Naive thymus-derived CD4-positive, alpha-beta T cell (primary cell): ENCODE results near the gene CORO1C. TPM values are rescaled to one million over a fixed set of nuclear protein-coding genes. Genes with fewer than 3 reads are reported as not detected.

Source experiments
- ATAC-seq: fragments of 150-1000 bp; cut with Tn5 transposase; 2 replicates; pipeline ENCODE4 v1.10.0; 2021; ENCODE audit warnings: mild to moderate bottlenecking, moderate library complexity
- CTCF ChIA-PET: fragments of 350-600 bp; sonication (Branson Sonifier 250); formaldehyde crosslinking; loops from one replicate; lab custom pipeline; 2021; ENCODE audit warnings: antibody characterized with exemption; lab: Charles Lee
- POLR2A ChIA-PET: fragments of 350-600 bp; sonication (Branson Sonifier 250); formaldehyde crosslinking; loops from one replicate; lab custom pipeline; 2021; ENCODE audit warnings: antibody characterized with exemption, inconsistent platforms; lab: Charles Lee
- DNase-seq, 9 donors: peaks; one replicate each; pipeline versions ENCODE4 v3.0.0 to v3.0.0-alpha.2; 2020 to 2022; ENCODE audit warnings: mixed read lengths in 1 of 9
- H3K27ac ChIP-seq: one replicate; pipeline ENCODE4 v1.7.0; 2013; ENCODE audit warnings: mild to moderate bottlenecking, low read depth, low read length, moderate library complexity
- H3K27me3 ChIP-seq, 2 donors: one replicate each; pipeline ENCODE4 v1.7.0; 2013; ENCODE audit warnings: low read length in 2 of 2, mild to moderate bottlenecking in 2 of 2, moderate library complexity in 2 of 2; ENCODE audit not compliant: control insufficient read depth in 2 of 2, insufficient read depth in 2 of 2
- H3K36me3 ChIP-seq, 3 experiments: 1 replicate in 2 of 3; 2 replicates in 1 of 3; pipeline ENCODE4 v1.7.0; 2013; ENCODE audit warnings: low read length in 3 of 3, mild to moderate bottlenecking in 3 of 3, moderate library complexity in 1 of 3; ENCODE audit not compliant: insufficient read depth in 3 of 3, control insufficient read depth in 2 of 3
- H3K4me1 ChIP-seq, 2 donors: one replicate each; pipeline ENCODE4 v1.7.0; 2013; ENCODE audit warnings: low read length in 2 of 2, mild to moderate bottlenecking in 2 of 2, moderate library complexity in 1 of 2; ENCODE audit not compliant: control insufficient read depth in 2 of 2, insufficient read depth in 2 of 2
- H3K4me3 ChIP-seq: 2 replicates; pipeline ENCODE4 v1.7.0; 2013; ENCODE audit warnings: mild to moderate bottlenecking, low read length
- H3K9me3 ChIP-seq, 3 experiments: 1 replicate in 2 of 3; 2 replicates in 1 of 3; pipeline ENCODE4 v1.7.0; 2013; ENCODE audit warnings: low read length in 3 of 3; ENCODE audit not compliant: control insufficient read depth in 2 of 3
- H3K27ac Mint-ChIP-seq, 9 donors: one replicate each; pipeline ENCODE4 v1.8.0; 2020 to 2022; ENCODE audit warnings: mixed read lengths in 9 of 9, mild to moderate bottlenecking in 8 of 9, moderate library complexity in 5 of 9, inconsistent platforms in 2 of 9
- H3K27me3 Mint-ChIP-seq, 5 donors: one replicate each; pipeline ENCODE4 v1.8.0; 2021 to 2022; ENCODE audit warnings: mixed read lengths in 5 of 5, mild to moderate bottlenecking in 1 of 5
- H3K36me3 Mint-ChIP-seq, 5 donors: one replicate each; pipeline ENCODE4 v1.8.0; 2020 to 2022; ENCODE audit warnings: mixed read lengths in 5 of 5, mild to moderate bottlenecking in 3 of 5, inconsistent platforms in 1 of 5
- H3K4me1 Mint-ChIP-seq, 7 donors: one replicate each; pipeline ENCODE4 v1.8.0; 2020 to 2022; ENCODE audit warnings: mixed read lengths in 7 of 7, mild to moderate bottlenecking in 3 of 7, inconsistent platforms in 1 of 7
- H3K4me3 Mint-ChIP-seq, 10 donors: one replicate each; pipeline ENCODE4 v1.8.0; 2020 to 2022; ENCODE audit warnings: mild to moderate bottlenecking in 10 of 10, mixed read lengths in 10 of 10, moderate library complexity in 6 of 10, inconsistent platforms in 2 of 10
- H3K9me3 Mint-ChIP-seq, 11 donors: one replicate each; pipeline ENCODE4 v1.8.0; 2020 to 2022; ENCODE audit warnings: mixed read lengths in 11 of 11, mild to moderate bottlenecking in 4 of 11, inconsistent platforms in 1 of 11, moderate library complexity in 1 of 11
- intact Hi-C, 2 donors: fragments of 100-400 bp; cut with micrococcal nuclease; formaldehyde crosslinking; loops; one replicate each; pipeline ENCODE4 v1.15.1; 2023
- polyA plus RNA-seq, 2 donors: library from polyadenylated mRNA; unstranded; fragments of 300-500 nt; fragmentation: Illumina TruSeq; gene quantifications; one replicate each; pipeline ENCODE4 v1.2.3, GENCODE V29; 2021
- total RNA-seq, 6 experiments: library from RNA in 5 of 6; stranded (reverse) in 5 of 6; gene quantifications; 1 replicate in 5 of 6; 2 replicates in 1 of 6; pipeline ENCODE4 v1.2.3 and lab custom pipeline; 2021 to 2026

Gene CORO1C
- total and polyA plus RNA-seq, 7 experiments from 2014 or later: 2.5 to 71.8 (median 8.9) TPM

GRCh38 chr12:108610856-108611605 lies 120.3 kb downstream of the CORO1C start:
- POLR2A ChIA-PET: no interaction called here
- Mint-ChIP-seq H3K27ac (peak overlapping the region in 1 of 9 donors; percentile 16), H3K4me3 (no peak overlapping the region)

GRCh38 chr12:108610336-108610815 lies 120.9 kb downstream of the CORO1C start:
- Mint-ChIP-seq H3K27me3 (no peaks in the 10 kb centered on the region), H3K36me3 (peaks cover 0 to 10% (median 0%) of the 10 kb centered on the region in 5 donors), H3K4me1 (peaks cover 0 to 17% (median 5%) of the 10 kb centered on the region in 7 donors), H3K4me3 (no peak overlapping the region), H3K9me3 (peaks cover 0 to 8% (median 0%) of the 10 kb centered on the region in 11 donors), H3K27ac (peak overlapping the region in 1 of 9 donors; percentile 68)
- CTCF ChIA-PET: interaction anchor here (1.0 to 2.5 kb wide), 3 partner anchors 9 to 193 kb away, joined by 3 to 9 read pairs (median 5); no protein-coding TSS in a partner anchor
- POLR2A ChIA-PET: no interaction called here
- intact Hi-C loops: loop anchor here in 1 of 2 donors (10.0 kb wide), 1 partner anchor 846 kb away; the partner anchor contains the start of gene PRDM4
- no peak overlapping the region for H3K27ac ChIP-seq
- H3K4me3 ChIP-seq: no peak overlapping the region
- H3K4me1 ChIP-seq: no peaks in the 10 kb centered on the region
- DNase-seq: no peak
- H3K9me3 ChIP-seq: no peaks in the 10 kb centered on the region
- no peak for ATAC-seq
- H3K36me3 ChIP-seq: no peaks in the 10 kb centered on the region
- no peaks in the 10 kb centered on the region for H3K27me3 ChIP-seq

More at GRCh38 chr12:108610856-108611605, 120.3 kb downstream of the CORO1C start:
- H3K4me1 Mint-ChIP-seq: peaks cover 0 to 16% (median 5%) of the 10 kb centered on the region in 7 donors
- H3K27me3 Mint-ChIP-seq: no peaks in the 10 kb centered on the region
- H3K36me3 Mint-ChIP-seq: peaks cover 0 to 15% (median 0%) of the 10 kb centered on the region in 5 donors
- H3K9me3 ChIP-seq: no peaks in the 10 kb centered on the region
- H3K36me3 ChIP-seq: no peaks in the 10 kb centered on the region
- intact Hi-C loops: loop anchor here in 1 of 2 donors (10.0 kb wide), 1 partner anchor 846 kb away; the partner anchor contains the start of gene PRDM4
- H3K9me3 Mint-ChIP-seq: peaks cover 0 to 7% (median 0%) of the 10 kb centered on the region in 11 donors
- CTCF ChIA-PET: interaction anchor here (0.7 to 2.5 kb wide), 5 partner anchors 8 to 193 kb away, joined by 3 to 9 read pairs (median 5); no protein-coding TSS in a partner anchor
- ATAC-seq (no peak), DNase-seq (no peak)
- peaks cover 0 to under 1% of the 10 kb centered on the region in 2 donors for H3K4me1 ChIP-seq
- no peaks in the 10 kb centered on the region for H3K27me3 ChIP-seq
- H3K4me3 ChIP-seq: no peak overlapping the region
- no peak overlapping the region for H3K27ac ChIP-seq

GRCh38 chr12:108609537-108610335 lies 121.6 kb downstream of the CORO1C start:
- peaks cover 0 to 4% (median 0%) of the 10 kb centered on the region in 5 donors for H3K27me3 Mint-ChIP-seq
- intact Hi-C loops: loop anchor here in 1 of 2 donors (10.0 kb wide), 1 partner anchor 845 kb away; the partner anchor contains the start of gene PRDM4
- Histone ChIP-seq H3K9me3 (no peaks in the 10 kb centered on the region), H3K27ac (no peak overlapping the region), H3K36me3 (no peaks in the 10 kb centered on the region), H3K27me3 (no peaks in the 10 kb centered on the region), H3K4me3 (no peak overlapping the region), H3K4me1 (no peaks in the 10 kb centered on the region)
- peaks cover 0 to 8% (median 0%) of the 10 kb centered on the region in 11 donors for H3K9me3 Mint-ChIP-seq
- H3K4me1 Mint-ChIP-seq: peaks cover 0 to 18% (median 5%) of the 10 kb centered on the region in 7 donors
- ATAC-seq (no peak), DNase-seq (no peak)
- H3K4me3 Mint-ChIP-seq: no peak overlapping the region
- POLR2A ChIA-PET: no interaction called here
- peaks cover 0 to 5% (median 0%) of the 10 kb centered on the region in 5 donors for H3K36me3 Mint-ChIP-seq
- H3K27ac Mint-ChIP-seq: peak overlapping the region in 1 of 9 donors; percentile 68
- CTCF ChIA-PET: interaction anchor here (1.0 to 2.5 kb wide), 3 partner anchors 9 to 194 kb away, joined by 3 to 9 read pairs (median 5); no protein-coding TSS in a partner anchor

GRCh38 chr12:108608616-108609015 lies 122.7 kb downstream of the CORO1C start:
- Histone ChIP-seq H3K4me1 (no peaks in the 10 kb centered on the region), H3K9me3 (no peaks in the 10 kb centered on the region), H3K27me3 (no peaks in the 10 kb centered on the region), H3K36me3 (no peaks in the 10 kb centered on the region), H3K4me3 (no peak overlapping the region), H3K27ac (no peak overlapping the region)
- Mint-ChIP-seq H3K4me3 (no peak overlapping the region), H3K27ac (no peak overlapping the region), H3K4me1 (peaks cover 0 to 14% (median 2%) of the 10 kb centered on the region in 7 donors), H3K36me3 (no peaks in the 10 kb centered on the region), H3K9me3 (peaks cover 0 to 8% (median 0%) of the 10 kb centered on the region in 11 donors), H3K27me3 (peaks cover 0 to 7% (median 0%) of the 10 kb centered on the region in 5 donors)
- ATAC-seq (no peak), DNase-seq (no peak)
- POLR2A ChIA-PET: no interaction called here
- CTCF ChIA-PET: interaction anchor here (2.5 kb wide), 1 partner anchor 10 kb away, joined by 9 read pairs; no protein-coding TSS in a partner anchor
- intact Hi-C loops: no loop called here

GRCh38 chr12:108607981-108608600 lies 123.2 kb downstream of the CORO1C start:
- H3K4me3 ChIP-seq: no peak overlapping the region
- H3K4me3 Mint-ChIP-seq: no peak overlapping the region
- H3K36me3 Mint-ChIP-seq: no peaks in the 10 kb centered on the region
- peaks cover 0 to 7% (median 0%) of the 10 kb centered on the region in 5 donors for H3K27me3 Mint-ChIP-seq
- POLR2A ChIA-PET: no interaction called here
- H3K4me1 ChIP-seq: no peaks in the 10 kb centered on the region
- intact Hi-C loops: no loop called here
- H3K27ac ChIP-seq: no peak overlapping the region
- H3K4me1 Mint-ChIP-seq: peaks cover 0 to 11% (median 2%) of the 10 kb centered on the region in 7 donors
- no peak overlapping the region for H3K27ac Mint-ChIP-seq
- no peaks in the 10 kb centered on the region for H3K9me3 ChIP-seq
- H3K36me3 ChIP-seq: no peaks in the 10 kb centered on the region
- CTCF ChIA-PET: interaction anchor here (0.7 to 2.5 kb wide), 2 partner anchors 11 kb away, joined by 3 to 9 read pairs; no protein-coding TSS in a partner anchor
- H3K27me3 ChIP-seq: no peaks in the 10 kb centered on the region
- peaks cover 0 to 8% (median 0%) of the 10 kb centered on the region in 11 donors for H3K9me3 Mint-ChIP-seq
- ATAC-seq (no peak), DNase-seq (no peak)
